ENCODE data around the gene ZNF467.

The ZNF467 gene

GRCh38 chr7:149772241-149772955, 990 bp downstream of the ZNF467 start:
- no peak for DNase-seq (ENCODE audit: low read depth in 1 of 2, low spot score in 1 of 2)

DNA sequence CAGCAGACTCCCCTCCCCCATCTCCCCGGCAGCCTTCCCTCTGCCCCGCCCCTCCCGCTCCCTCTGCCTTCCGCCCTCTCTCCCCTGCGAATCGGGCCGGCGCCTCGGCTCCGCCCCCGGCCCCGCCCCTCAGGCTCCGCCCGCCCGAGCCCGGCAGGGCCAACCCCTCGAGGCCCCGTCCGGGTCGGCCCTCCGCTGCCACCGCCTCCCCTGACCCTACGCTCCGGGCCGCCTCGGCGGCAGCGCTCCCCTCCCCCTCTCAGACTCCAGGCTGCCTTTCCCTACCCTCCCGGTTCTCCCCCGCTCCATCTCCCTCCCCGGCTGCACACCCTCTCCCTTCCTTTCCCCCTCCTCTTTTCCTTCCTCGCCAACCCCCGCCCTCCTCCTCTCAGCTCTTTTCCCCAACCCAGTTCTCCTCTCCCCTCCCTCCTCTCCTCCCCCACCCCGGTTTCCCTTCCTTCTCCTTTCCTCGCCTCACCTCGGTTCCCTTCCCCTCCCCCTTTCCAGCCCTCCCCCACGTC, 1.6 kb downstream of the ZNF467 start:
- peak; percentile 69 to 72 for DNase-seq (ENCODE audit: low read depth in 1 of 2, low spot score in 1 of 2)

DNA sequence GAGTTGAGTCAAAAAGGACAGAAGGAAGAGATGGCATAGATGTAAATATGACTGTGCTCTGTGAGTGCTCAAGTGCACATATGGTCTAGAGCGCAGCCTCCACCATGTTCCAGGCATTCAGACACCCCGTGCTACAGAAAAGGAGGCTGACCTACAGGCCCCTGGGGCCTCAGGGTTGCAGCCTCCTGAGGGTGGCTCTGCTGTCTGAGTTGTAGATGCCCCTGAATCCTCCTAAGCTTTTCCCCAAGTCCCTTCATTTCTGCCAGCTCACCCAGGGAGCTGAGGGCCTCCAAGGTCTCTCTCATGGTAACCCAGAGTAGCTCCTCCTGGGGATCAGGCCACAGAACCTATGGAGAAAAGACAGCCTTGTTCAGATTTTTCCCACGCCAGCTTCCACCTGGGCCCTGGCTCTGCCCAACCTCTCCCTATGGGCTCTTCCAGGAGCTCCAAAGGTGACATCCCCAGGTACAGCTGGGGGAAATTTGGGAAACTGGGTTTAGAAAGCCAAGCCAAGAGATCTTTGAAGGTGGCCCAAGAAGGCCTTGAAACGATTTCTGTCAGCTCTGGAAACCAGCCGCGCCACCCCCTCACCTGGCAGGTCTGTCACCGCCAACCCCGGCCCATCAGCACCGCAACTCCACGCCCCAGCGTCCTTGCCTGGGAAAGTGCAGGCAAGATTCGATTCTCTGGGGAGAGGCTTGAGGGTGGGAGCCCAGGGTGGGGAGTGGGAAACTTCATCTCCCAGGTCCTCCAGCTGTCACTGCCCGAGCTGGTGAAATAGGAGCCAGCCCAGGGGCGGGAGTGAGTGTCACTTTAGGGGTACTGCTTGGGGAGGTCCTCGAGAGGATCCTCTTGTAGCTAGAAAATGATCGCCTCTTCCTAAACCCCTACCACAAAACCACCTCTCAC, 2.4 kb downstream of the ZNF467 start:
- DNase-seq (ENCODE audit: low read depth in 1 of 2, low spot score in 1 of 2): no peak

- no peak for DNase-seq (ENCODE audit: low read depth in 1 of 2, low spot score in 1 of 2)
Observed at GRCh38 chr7:149769915-149770314, 3.5 kb downstream of the ZNF467 start.

- DNase-seq (ENCODE audit: low read depth in 1 of 2, low spot score in 1 of 2): no peak
Observed at GRCh38 chr7:149768931-149769330, 4.5 kb downstream of the ZNF467 start.

GRCh38 chr7:149767068-149767467, 6.3 kb downstream of the ZNF467 start:
- no peak for DNase-seq (ENCODE audit: low read depth in 1 of 2, low spot score in 1 of 2)

DNA sequence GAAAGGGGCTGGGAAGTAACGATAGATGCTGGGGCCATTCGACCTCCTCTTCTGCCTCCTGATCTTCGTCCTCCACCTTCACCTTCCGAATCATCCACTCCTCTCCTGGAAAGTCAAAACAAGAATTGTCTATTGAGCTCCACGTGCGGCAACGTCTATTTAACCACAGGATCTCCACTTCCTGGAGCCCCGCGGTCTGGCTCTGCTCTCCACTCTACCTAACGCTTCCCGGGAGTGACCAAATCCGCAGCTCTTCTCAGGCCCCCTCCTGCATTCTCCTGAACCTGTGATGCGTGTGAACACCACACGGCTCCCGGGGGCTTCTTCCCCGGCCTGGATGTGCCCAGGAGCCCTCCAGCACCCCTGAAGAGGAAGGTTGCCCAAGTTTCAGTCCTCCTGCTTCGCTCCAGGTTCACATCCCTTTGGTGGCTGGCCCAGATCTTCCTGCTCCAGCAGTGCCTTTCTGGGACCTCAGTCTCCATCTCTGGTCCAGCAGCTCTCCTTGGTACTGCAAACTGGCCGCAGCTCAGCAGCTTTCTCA, 7.2 kb downstream of the ZNF467 start:
- no peak for DNase-seq (ENCODE audit: low read depth in 1 of 2, low spot score in 1 of 2)

- DNase-seq (ENCODE audit: low read depth in 1 of 2, low spot score in 1 of 2): no peak
Observed at GRCh38 chr7:149765399-149766121, 7.8 kb downstream of the ZNF467 start.

GRCh38 chr7:149764481-149765398, 8.6 kb downstream of the ZNF467 start:
- no peak for DNase-seq (ENCODE audit: low read depth in 1 of 2, low spot score in 1 of 2)

GRCh38 chr7:149763563-149764240, 9.7 kb downstream of the ZNF467 start:
- DNase-seq (ENCODE audit: low read depth in 1 of 2, low spot score in 1 of 2): no peak

GRCh38 chr7:149762610-149763009, 10.8 kb downstream of the ZNF467 start:
- no peak for DNase-seq (ENCODE audit: low read depth in 1 of 2, low spot score in 1 of 2)

- DNase-seq (ENCODE audit: low read depth in 1 of 2, low spot score in 1 of 2): no peak
Observed at GRCh38 chr7:149762089-149762488, 11.3 kb downstream of the ZNF467 start.

DNA sequence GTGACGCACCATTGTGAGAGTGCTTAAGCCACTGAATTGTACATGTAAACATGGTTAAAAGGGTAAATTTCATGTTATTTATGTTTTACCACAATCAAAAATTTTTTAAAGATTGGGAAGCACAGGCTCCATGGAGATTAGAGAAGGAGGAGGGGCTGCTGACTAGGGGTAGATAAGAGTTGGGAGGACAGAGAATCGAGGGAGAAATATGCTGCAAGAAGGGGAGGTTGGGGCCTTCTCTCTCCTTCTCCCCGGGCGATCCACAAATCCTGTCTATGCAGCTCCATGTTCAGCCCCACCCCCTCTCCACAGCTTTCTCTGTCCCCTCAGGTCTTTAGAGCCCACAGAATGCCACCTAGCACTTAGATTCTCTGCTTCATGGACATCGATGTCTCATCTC, 12.1 kb downstream of the ZNF467 start:
- DNase-seq (ENCODE audit: low read depth in 1 of 2, low spot score in 1 of 2): no peak

DNA sequence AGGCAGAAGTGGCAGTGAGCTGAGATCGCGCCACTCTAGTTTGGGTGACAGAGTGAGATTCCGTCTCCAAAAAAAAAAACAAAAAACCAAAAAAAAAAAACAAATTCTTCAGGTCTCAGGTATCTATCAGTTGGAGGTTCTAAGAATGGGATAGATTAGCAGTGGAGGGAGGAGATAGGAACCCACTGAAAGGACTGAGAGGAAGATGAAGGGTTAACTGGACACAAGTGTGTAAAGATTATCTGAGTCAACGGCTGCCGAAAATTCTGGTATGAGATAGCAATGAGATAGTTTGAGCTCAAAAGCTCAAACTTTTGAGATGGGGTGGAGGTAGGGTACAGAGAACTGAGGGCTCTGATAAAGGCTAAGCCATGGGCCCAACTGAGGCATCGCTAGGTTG, 12.8 kb downstream of the ZNF467 start:
- no peak for DNase-seq (ENCODE audit: low read depth in 1 of 2, low spot score in 1 of 2)

DNA sequence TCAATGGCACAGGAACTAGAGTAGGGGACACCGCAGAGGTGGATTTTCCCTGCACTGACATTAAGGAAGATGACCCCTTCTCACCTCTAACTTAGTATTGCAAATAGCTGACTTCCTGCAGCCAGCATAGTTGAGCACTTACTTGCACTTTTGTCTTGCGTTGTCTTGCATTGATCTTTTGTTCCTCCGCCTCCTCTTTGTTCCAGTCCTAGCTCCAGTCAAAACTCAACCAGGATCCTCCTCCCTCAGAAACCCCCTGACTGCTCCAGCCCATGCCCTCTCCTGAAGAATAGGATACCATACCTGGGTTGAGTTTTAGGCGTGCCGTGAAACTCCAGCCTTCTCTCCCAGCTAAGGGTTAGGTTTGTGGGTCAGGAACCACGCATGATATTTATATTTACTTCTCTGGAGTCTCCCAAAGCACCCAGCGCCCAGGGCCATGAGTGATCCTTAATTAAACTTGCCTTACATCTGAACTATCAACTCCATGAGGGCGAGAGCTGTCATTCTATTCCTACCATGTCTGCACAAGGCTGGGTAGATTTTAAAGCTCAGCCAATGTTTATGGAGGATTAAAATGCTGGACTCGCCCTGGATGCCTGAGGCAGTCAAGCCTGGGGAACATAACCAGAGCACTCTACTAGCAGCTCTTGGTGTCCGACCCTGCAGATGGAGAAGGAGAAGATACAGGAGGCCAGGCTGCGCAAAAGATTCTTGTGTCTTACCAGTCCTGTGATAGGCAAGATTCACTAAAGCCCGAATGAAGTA, 14.1 kb downstream of the ZNF467 start:
- no peak for DNase-seq (ENCODE audit: low read depth in 1 of 2, low spot score in 1 of 2)

DNA sequence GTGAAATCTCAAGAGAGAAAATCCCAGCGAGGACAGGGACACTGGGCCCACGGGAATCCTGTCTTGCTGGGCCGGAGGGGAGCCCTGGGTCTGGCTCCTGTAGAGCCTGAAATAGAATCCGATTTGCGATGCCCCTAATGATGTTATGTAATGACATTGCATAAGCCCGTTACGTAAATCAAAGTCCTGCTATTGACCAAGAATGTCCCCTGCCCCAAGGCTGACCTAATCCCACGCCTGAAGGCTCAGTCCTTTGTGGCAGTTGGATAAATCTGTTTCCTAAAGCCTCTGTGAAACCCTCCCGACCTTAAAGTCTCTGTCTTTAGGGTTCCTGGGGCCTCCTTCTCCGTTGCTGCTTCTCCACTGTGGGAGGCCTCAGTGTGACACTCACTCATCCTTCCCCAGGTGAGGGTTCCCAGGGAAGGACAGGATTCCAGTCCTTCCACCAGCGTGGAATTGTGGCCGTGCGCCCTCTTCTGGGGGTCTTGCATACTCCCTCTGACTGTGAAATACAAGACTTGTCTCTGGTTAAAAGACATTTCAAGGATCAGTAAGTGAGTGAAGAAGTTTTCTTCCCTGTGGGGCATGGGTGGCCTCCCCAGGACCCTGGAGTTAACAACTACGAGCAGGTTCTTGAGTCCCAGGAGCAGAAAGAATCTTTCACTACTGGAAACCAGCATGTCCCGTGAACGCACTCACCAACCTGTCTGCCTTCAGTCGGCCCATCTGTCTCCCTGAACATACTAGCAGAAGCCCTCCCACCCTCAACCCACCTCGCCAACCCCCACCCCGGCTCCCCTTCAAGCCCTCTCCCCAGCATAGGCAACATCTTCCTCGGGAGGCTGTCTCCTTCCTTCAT, 19.8 kb downstream of the ZNF467 start:
- no peak for DNase-seq (ENCODE audit: low read depth in 1 of 2, low spot score in 1 of 2)

DNA sequence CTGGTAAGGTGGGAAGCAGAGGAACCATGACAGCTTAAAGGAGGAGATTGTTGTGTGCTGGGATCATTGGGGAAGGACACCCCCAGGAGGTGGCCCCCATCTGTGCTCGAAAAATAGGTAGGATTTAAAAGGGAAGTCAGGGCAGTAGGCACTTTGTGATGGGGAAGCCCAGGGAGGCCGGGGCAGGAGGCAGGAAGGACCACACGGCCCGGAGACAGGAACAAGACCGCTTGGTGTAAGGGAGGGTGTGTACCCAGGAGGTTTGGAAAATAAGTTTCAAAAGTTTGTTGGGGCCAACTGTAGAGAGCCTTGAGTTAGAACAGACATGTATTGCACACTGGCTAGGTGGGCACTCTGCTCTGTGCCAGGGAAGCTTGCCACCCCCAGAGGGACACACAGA, 20.7 kb downstream of the ZNF467 start:
- DNase-seq (ENCODE audit: low read depth in 1 of 2, low spot score in 1 of 2): no peak
